Adipocyte (in vitro differentiated cells): Measurements from ENCODE around the gene PLGRKT.
"Not testable (repeated sequence)": the region's sequence is repeated elsewhere in the genome, so short reads cannot be mapped to it uniquely, and the experiment has no call there.

ENCODE experiments used
- DNase-seq: peaks from one replicate; pipeline ENCODE4 v3.0.0-alpha.2; 2015; ENCODE audit warnings: low read depth
- H3K27me3 ChIP-seq: replicated peaks from 2 replicates; pipeline ENCODE4 v1.7.0; 2013; ENCODE audit warnings: mild to moderate bottlenecking, low read length, moderate library complexity; ENCODE audit not compliant: control insufficient read depth, insufficient read depth
- H3K36me3 ChIP-seq: 2 replicates; pipeline ENCODE4 v1.7.0; 2013; ENCODE audit warnings: low read length, mild to moderate bottlenecking, moderate library complexity; ENCODE audit not compliant: control insufficient read depth, insufficient read depth, severe bottlenecking
- H3K4me1 ChIP-seq: 2 replicates; pipeline ENCODE4 v1.7.0; 2013; ENCODE audit warnings: mild to moderate bottlenecking, low read length, moderate library complexity; ENCODE audit not compliant: control insufficient read depth, insufficient read depth
- H3K4me3 ChIP-seq: 2 replicates; pipeline ENCODE4 v1.7.0; 2013; ENCODE audit warnings: mild to moderate bottlenecking, low read length, moderate library complexity
- H3K9ac ChIP-seq: 2 replicates; pipeline ENCODE4 v1.7.0; 2013; ENCODE audit warnings: mild to moderate bottlenecking, low read length, moderate library complexity
- H3K9me3 ChIP-seq: 2 replicates; pipeline ENCODE4 v1.7.0; 2013; ENCODE audit warnings: mild to moderate bottlenecking, low read length, moderate library complexity; ENCODE audit not compliant: control insufficient read depth

The PLGRKT gene

GRCh38 chr9:5441043-5441442 is 3.3 kb upstream of the PLGRKT start:
- no peak for DNase-seq
- no peaks in the 10 kb centered on the region for H3K27me3 ChIP-seq
- H3K9me3 ChIP-seq = no peaks in the 10 kb centered on the region
- H3K36me3 ChIP-seq = peaks cover under 1% of the 10 kb centered on the region
- peaks cover 15% of the 10 kb centered on the region for H3K4me1 ChIP-seq
- H3K9ac ChIP-seq = no peak overlapping the region
- no peak overlapping the region for H3K4me3 ChIP-seq

- no peaks in the 10 kb centered on the region for H3K27me3 ChIP-seq
- peaks cover 15% of the 10 kb centered on the region for H3K4me1 ChIP-seq
- no peak overlapping the region for H3K4me3 ChIP-seq
- peaks cover 7% of the 10 kb centered on the region for H3K36me3 ChIP-seq
- H3K9me3 ChIP-seq = no peaks in the 10 kb centered on the region
- H3K9ac ChIP-seq = no peak overlapping the region
- no peak for DNase-seq
These were observed 2.7 kb upstream of the PLGRKT start for GRCh38 chr9:5440426-5440825.

GRCh38 chr9:5438301-5439162 is 807 bp upstream of the PLGRKT start:
- H3K4me1 ChIP-seq = peaks cover 15% of the 10 kb centered on the region
- peak overlapping the region; percentile 98 for H3K9ac ChIP-seq
- peaks cover 7% of the 10 kb centered on the region for H3K36me3 ChIP-seq
- DNase-seq = peak; percentile 59
- peak overlapping the region; percentile 97 for H3K4me3 ChIP-seq
- no peaks in the 10 kb centered on the region for H3K27me3 ChIP-seq
- H3K9me3 ChIP-seq = no peaks in the 10 kb centered on the region

- H3K27me3 ChIP-seq = no peaks in the 10 kb centered on the region
- no peak for DNase-seq
- H3K36me3 ChIP-seq = peaks cover 7% of the 10 kb centered on the region
- H3K4me1 ChIP-seq = peaks cover 15% of the 10 kb centered on the region
- peak overlapping the region; percentile 98 for H3K9ac ChIP-seq
- peak overlapping the region; percentile 97 for H3K4me3 ChIP-seq
- H3K9me3 ChIP-seq = no peaks in the 10 kb centered on the region
These were observed 1.3 kb downstream of the PLGRKT start for GRCh38 chr9:5436441-5436840.

GRCh38 chr9:5435912-5436311 is 1.8 kb downstream of the PLGRKT start:
- Histone ChIP-seq H3K4me3 (no peak overlapping the region), H3K4me1 (peaks cover 15% of the 10 kb centered on the region)
- no peak for DNase-seq

GRCh38 chr9:5433841-5434810 is 3.6 kb downstream of the PLGRKT start:
- H3K36me3 ChIP-seq, DNase-seq, H3K9ac ChIP-seq, H3K9me3 ChIP-seq, H3K4me3 ChIP-seq, H3K27me3 ChIP-seq: not testable (repeated sequence)
- peaks cover 15% of the 10 kb centered on the region for H3K4me1 ChIP-seq

More at GRCh38 chr9:5435912-5436311, 1.8 kb downstream of the PLGRKT start:
- Histone ChIP-seq H3K27me3 (no peaks in the 10 kb centered on the region), H3K9ac (no peak overlapping the region), H3K9me3 (no peaks in the 10 kb centered on the region), H3K36me3 (peaks cover 7% of the 10 kb centered on the region)

GRCh38 chr9:5433328-5433727 is 4.4 kb downstream of the PLGRKT start:
- not testable (repeated sequence) for DNase-seq, H3K9ac ChIP-seq, H3K4me3 ChIP-seq, H3K36me3 ChIP-seq, H3K9me3 ChIP-seq, H3K27me3 ChIP-seq
- peaks cover 10% of the 10 kb centered on the region for H3K4me1 ChIP-seq

GRCh38 chr9:5432890-5433289 is 4.8 kb downstream of the PLGRKT start:
- not testable (repeated sequence) for H3K36me3 ChIP-seq, H3K4me3 ChIP-seq, H3K4me1 ChIP-seq, H3K9me3 ChIP-seq, H3K9ac ChIP-seq, H3K27me3 ChIP-seq, DNase-seq

- Histone ChIP-seq H3K27me3 (no peaks in the 10 kb centered on the region), H3K36me3 (peaks cover 5% of the 10 kb centered on the region), H3K4me1 (no peaks in the 10 kb centered on the region), H3K9ac (no peak overlapping the region), H3K9me3 (no peaks in the 10 kb centered on the region), H3K4me3 (no peak overlapping the region)
- no peak for DNase-seq
These were observed 6.8 kb downstream of the PLGRKT start for GRCh38 chr9:5430912-5431311.

- Histone ChIP-seq H3K4me3 (no peak overlapping the region), H3K9ac (no peak overlapping the region), H3K27me3 (no peaks in the 10 kb centered on the region), H3K9me3 (no peaks in the 10 kb centered on the region), H3K36me3 (no peaks in the 10 kb centered on the region), H3K4me1 (no peaks in the 10 kb centered on the region)
- no peak for DNase-seq
These were observed 7.7 kb downstream of the PLGRKT start for GRCh38 chr9:5429873-5430564.
